Measurements from ENCODE around the gene IL1A. TPM values are rescaled to one million over a fixed set of nuclear protein-coding genes. Genes with fewer than 3 reads are reported as not detected.

Gene IL1A
- total and polyA plus RNA-seq, 10 of the 15 experiments (the other 5 are each of a cell fraction or from before 2014, with no cell fraction given), result 0.10 to 8.7 (median 6.9) TPM

DNA sequence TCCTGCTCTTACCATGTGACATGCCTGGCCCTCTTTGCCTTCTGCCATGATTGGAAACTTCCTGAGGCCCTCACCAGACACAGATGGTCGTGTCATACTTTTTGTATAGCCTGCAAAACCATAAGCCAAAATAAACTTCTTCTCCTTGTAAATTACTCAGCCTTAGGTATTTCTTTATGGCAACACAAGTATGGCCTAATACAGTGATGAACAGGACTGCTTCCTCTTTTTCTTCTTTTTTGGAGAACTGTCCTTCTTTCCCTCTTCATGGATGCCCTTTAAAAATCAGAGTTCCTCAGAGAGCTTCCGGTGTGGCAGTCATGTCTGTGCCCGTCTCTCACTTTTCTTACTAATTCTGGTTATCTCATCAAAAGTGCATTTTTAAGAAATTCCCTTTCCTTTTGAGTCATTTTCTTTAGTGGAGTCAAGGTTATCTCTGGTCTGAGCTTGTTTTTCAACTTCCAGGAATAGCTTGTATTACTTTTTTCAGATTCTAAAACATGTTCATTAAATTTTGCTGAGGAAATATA is 9.2 kb upstream of the IL1A start:
- POLR2A ChIA-PET, result interaction anchor here (0.6 to 2.1 kb wide), 5 partner anchors 9 to 40 kb away, joined by 3 to 7 read pairs (median 4); partner anchors contain the start of gene IL1A
- no peaks in the 10 kb centered on the region for H4K20me1 ChIP-seq (ENCODE audit: control insufficient read depth, insufficient read depth)
- ATAC-seq, result peak; percentile 70
- H3K9ac ChIP-seq (ENCODE audit: control insufficient read depth, insufficient read depth, low read length), result no peak overlapping the region
- H3K4me2 ChIP-seq (ENCODE audit: control insufficient read depth, insufficient read depth), result 0 out of 2 replicates have a peak overlapping the region, but pooled peaks have one; percentile 35
- DNase-seq (ENCODE audit: low read depth, low spot score), result no peak
- peaks cover 13% of the 10 kb centered on the region for H3K4me1 ChIP-seq (ENCODE audit: control insufficient read depth, insufficient read depth, low read length)
- FAIRE-seq, result no peak
- in situ Hi-C loops (cut with MboI) (no loop called here), intact Hi-C loops (cut with micrococcal nuclease; ENCODE audit: unreplicated experiment) (no loop called here)
- SMC1A ChIA-PET (ENCODE audit: uncharacterized antibody, unreplicated experiment), result interaction anchor here (0.7 to 6.5 kb wide), 11 partner anchors 10 to 147 kb away, joined by 3 to 57 read pairs (median 4); partner anchors contain the start of gene IL1A
- peak overlapping the region; percentile 64 for H3K27ac ChIP-seq (ENCODE audit: control insufficient read depth, insufficient read depth)
- CTCF ChIA-PET, result interaction anchor here (0.6 to 0.9 kb wide), 4 partner anchors 11 to 92 kb away, joined by 3 to 5 read pairs (median 4); no protein-coding TSS in a partner anchor
- no peaks in the 10 kb centered on the region for H3K79me2 ChIP-seq (ENCODE audit: control insufficient read depth, insufficient read depth, low read length)
- no peaks in the 10 kb centered on the region for H3K36me3 ChIP-seq (ENCODE audit: control insufficient read depth in 2 of 2, insufficient read depth in 2 of 2, low read length in 1 of 2)
- no TSS peak for BruUV-seq (replicated peaks)
- peak overlapping the region; percentile 6 for H2AFZ ChIP-seq (ENCODE audit: control insufficient read depth, low read depth, low read length)
- H3K9me3 ChIP-seq (replicated peaks; ENCODE audit: control insufficient read depth, insufficient read depth, low read length), result peaks cover 2% of the 10 kb centered on the region; the same call in 2 of the 3 replicates
- WGBS (ENCODE audit: insufficient coverage, insufficient replicate concordance, low lambda C conversion rate, missing lambda C conversion rate), result 4% methylated on average over 3 of the region's 3 CpGs
- H3K4me3 ChIP-seq, result no peak overlapping the region
- RAD21 ChIA-PET (ENCODE audit: unreplicated experiment), result interaction anchor here (0.6 to 1.5 kb wide), 7 partner anchors 10 to 148 kb away, joined by 3 to 7 read pairs (median 3); partner anchors contain the start of gene IL1A
- no peaks in the 10 kb centered on the region for H3K27me3 ChIP-seq (replicated peaks in 1 of 2; ENCODE audit: control insufficient read depth in 2 of 2, insufficient read depth in 2 of 2, low read length in 1 of 2)
- TF ChIP-seq SPI1 (IDR thresholded peaks at IDR 0.05; ENCODE audit: borderline replicate concordance, insufficient read depth, low read depth, low read length) (peak; percentile 51; the same call in 1 of the 2 replicates), FOXM1 (IDR thresholded peaks at IDR 0.05; ENCODE audit: low read depth, low read length) (peak; percentile 39; the same call in 1 of the 2 replicates), GABPA (IDR thresholded peaks at IDR 0.05; ENCODE audit: low read depth) (peak; percentile 51; the same call in 1 of the 2 replicates), IKZF2 (IDR thresholded peaks at IDR 0.05) (peak; percentile 43 to 75; a peak in 2 of 4 replicates), CBFB (IDR thresholded peaks at IDR 0.05; ENCODE audit: low read depth) (no peak), EP300 (IDR thresholded peaks at IDR 0.05; ENCODE audit: borderline replicate concordance in 1 of 2, control insufficient read depth in 1 of 2, low read depth in 2 of 2, low read length in 2 of 2) (peak in 1 of 2 experiments; percentile 45; a peak in 1 of 4 replicates), EED (IDR thresholded peaks at IDR 0.05; ENCODE audit: low read depth) (peak; percentile 90), YY1 (IDR thresholded peaks at IDR 0.05; ENCODE audit: low read depth, low read length) (no peak), ZNF207 (IDR thresholded peaks at IDR 0.05; ENCODE audit: borderline replicate concordance) (no peak), ZBED1 (IDR thresholded peaks at IDR 0.05; ENCODE audit: borderline replicate concordance) (peak; percentile 41; the same call in 1 of the 2 replicates), BCL11A (IDR thresholded peaks at IDR 0.05; ENCODE audit: low read depth, low read length) (0 out of 2 replicates have a peak, but pooled peaks have one; percentile 19), MEF2A (IDR thresholded peaks at IDR 0.05; ENCODE audit: insufficient read depth, low read depth, low read length) (0 out of 2 replicates have a peak, but pooled peaks have one; percentile 30), JUNB (IDR thresholded peaks at IDR 0.05) (peak; percentile 94)
- TF ChIP-seq, protein P1, sequence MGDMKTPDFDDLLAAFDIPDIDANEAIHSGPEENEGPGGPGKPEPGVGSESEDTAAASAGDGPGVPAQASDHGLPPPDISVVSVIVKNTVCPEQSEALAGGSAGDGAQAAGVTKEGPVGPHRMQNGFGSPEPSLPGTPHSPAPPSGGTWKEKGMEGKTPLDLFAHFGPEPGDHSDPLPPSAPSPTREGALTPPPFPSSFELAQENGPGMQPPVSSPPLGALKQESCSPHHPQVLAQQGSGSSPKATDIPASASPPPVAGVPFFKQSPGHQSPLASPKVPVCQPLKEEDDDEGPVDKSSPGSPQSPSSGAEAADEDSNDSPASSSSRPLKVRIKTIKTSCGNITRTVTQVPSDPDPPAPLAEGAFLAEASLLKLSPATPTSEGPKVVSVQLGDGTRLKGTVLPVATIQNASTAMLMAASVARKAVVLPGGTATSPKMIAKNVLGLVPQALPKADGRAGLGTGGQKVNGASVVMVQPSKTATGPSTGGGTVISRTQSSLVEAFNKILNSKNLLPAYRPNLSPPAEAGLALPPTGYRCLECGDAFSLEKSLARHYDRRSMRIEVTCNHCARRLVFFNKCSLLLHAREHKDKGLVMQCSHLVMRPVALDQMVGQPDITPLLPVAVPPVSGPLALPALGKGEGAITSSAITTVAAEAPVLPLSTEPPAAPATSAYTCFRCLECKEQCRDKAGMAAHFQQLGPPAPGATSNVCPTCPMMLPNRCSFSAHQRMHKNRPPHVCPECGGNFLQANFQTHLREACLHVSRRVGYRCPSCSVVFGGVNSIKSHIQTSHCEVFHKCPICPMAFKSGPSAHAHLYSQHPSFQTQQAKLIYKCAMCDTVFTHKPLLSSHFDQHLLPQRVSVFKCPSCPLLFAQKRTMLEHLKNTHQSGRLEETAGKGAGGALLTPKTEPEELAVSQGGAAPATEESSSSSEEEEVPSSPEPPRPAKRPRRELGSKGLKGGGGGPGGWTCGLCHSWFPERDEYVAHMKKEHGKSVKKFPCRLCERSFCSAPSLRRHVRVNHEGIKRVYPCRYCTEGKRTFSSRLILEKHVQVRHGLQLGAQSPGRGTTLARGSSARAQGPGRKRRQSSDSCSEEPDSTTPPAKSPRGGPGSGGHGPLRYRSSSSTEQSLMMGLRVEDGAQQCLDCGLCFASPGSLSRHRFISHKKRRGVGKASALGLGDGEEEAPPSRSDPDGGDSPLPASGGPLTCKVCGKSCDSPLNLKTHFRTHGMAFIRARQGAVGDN (IDR thresholded peaks at IDR 0.05), result no peak
- TF ChIP-seq, protein P2, sequence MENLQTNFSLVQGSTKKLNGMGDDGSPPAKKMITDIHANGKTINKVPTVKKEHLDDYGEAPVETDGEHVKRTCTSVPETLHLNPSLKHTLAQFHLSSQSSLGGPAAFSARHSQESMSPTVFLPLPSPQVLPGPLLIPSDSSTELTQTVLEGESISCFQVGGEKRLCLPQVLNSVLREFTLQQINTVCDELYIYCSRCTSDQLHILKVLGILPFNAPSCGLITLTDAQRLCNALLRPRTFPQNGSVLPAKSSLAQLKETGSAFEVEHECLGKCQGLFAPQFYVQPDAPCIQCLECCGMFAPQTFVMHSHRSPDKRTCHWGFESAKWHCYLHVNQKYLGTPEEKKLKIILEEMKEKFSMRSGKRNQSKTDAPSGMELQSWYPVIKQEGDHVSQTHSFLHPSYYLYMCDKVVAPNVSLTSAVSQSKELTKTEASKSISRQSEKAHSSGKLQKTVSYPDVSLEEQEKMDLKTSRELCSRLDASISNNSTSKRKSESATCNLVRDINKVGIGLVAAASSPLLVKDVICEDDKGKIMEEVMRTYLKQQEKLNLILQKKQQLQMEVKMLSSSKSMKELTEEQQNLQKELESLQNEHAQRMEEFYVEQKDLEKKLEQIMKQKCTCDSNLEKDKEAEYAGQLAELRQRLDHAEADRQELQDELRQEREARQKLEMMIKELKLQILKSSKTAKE (IDR thresholded peaks at IDR 0.05; ENCODE audit: low read depth, poor library complexity, severe bottlenecking), result peak; percentile 56
- TF ChIP-seq, protein P3, sequence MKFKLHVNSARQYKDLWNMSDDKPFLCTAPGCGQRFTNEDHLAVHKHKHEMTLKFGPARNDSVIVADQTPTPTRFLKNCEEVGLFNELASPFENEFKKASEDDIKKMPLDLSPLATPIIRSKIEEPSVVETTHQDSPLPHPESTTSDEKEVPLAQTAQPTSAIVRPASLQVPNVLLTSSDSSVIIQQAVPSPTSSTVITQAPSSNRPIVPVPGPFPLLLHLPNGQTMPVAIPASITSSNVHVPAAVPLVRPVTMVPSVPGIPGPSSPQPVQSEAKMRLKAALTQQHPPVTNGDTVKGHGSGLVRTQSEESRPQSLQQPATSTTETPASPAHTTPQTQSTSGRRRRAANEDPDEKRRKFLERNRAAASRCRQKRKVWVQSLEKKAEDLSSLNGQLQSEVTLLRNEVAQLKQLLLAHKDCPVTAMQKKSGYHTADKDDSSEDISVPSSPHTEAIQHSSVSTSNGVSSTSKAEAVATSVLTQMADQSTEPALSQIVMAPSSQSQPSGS (IDR thresholded peaks at IDR 0.05; ENCODE audit: low read length), result 0 out of 2 replicates have a peak, but pooled peaks have one; percentile 22

Measured in GM12878 (cell line).